Fibroblast of the aortic adventitia (primary cell): ENCODE data around the gene RPS17. TPM values are rescaled to one million over a fixed set of nuclear protein-coding genes. Genes with fewer than 3 reads are reported as not detected.

Experiments used
- DNase-seq: peaks from one replicate; pipeline ENCODE4 v3.0.0-alpha.2; 2010; ENCODE audit warnings: low read depth
- H3K4me3 ChIP-seq: 2 replicates; pipeline ENCODE4 v1.5.1; 2011; ENCODE audit warnings: low read depth, mild to moderate bottlenecking, control low read depth, low read length, moderate library complexity
- total RNA-seq: library from RNA; depleted of rRNA; stranded (reverse); fragments of >200 nt; gene quantifications from 2 replicates; pipeline ENCODE4 v1.2.3, GENCODE V29; 2012; ENCODE audit warnings: low replicate concordance
- TF ChIP-seq, protein P1 (sequence below): IDR thresholded peaks from 2 replicates; pipeline ENCODE4 v1.5.1; 2011; ENCODE audit warnings: mild to moderate bottlenecking, low read length, control low read depth, inconsistent platforms; ENCODE audit not compliant: insufficient read depth

The RPS17 gene
- 1,865 and 2,773 TPM in 2 replicates for total RNA-seq

DNA sequence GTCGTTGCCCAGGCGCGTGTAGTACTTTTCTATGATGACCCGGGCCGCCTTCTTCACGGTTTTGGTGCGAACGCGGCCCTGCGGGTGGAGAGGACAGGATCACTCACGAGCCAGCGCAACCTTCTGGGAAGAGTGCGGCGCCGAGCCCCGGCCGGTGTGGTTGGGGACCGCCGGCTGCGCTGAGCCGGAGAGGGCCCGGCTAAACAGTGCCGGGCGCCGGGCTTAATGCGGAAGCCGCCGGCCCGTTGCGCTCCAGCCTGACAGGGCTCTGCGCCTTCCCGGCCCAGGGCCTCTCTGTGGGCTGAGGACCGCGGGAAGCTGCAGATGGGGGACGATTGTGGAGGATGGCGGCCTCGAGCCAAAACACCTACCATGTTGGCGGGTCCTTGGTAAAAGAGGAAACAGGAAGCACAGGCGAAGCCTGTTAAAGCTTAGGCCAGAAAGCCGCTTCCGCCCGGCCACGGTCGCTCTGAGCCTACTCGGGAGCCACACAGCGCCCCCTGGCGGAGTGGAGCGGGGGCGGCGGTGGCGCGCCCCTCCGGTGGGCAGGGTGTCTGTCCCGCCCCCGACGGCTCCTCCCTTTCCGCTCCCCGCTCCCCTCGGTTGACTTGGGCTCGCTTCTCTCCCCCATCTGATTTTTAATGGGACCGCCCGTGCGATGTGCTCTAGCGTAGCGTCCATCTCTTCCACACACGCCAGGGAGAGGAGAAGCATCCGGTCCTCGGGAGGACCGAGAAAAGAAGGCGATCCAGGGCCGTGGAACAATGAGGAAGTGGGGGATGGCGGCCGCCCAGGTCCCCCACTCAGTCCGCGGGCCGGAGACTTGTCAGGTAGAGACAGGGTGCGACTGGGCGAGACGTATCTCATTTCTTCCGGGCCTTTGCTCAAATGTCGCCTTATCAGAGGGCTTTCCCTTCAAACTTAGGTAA, at the start of gene RPS17:
Gene RPS17, minus strand, starts transcription at position 403 of the 929 bp plus-strand sequence. Its CDS starts 29 bp downstream, at position 374.
- TF ChIP-seq, protein P1, sequence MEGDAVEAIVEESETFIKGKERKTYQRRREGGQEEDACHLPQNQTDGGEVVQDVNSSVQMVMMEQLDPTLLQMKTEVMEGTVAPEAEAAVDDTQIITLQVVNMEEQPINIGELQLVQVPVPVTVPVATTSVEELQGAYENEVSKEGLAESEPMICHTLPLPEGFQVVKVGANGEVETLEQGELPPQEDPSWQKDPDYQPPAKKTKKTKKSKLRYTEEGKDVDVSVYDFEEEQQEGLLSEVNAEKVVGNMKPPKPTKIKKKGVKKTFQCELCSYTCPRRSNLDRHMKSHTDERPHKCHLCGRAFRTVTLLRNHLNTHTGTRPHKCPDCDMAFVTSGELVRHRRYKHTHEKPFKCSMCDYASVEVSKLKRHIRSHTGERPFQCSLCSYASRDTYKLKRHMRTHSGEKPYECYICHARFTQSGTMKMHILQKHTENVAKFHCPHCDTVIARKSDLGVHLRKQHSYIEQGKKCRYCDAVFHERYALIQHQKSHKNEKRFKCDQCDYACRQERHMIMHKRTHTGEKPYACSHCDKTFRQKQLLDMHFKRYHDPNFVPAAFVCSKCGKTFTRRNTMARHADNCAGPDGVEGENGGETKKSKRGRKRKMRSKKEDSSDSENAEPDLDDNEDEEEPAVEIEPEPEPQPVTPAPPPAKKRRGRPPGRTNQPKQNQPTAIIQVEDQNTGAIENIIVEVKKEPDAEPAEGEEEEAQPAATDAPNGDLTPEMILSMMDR, result peak; percentile 89
- peak within 1 kb of the TSS; percentile 99 for H3K4me3 ChIP-seq
- peak; percentile 95 for DNase-seq

DNA sequence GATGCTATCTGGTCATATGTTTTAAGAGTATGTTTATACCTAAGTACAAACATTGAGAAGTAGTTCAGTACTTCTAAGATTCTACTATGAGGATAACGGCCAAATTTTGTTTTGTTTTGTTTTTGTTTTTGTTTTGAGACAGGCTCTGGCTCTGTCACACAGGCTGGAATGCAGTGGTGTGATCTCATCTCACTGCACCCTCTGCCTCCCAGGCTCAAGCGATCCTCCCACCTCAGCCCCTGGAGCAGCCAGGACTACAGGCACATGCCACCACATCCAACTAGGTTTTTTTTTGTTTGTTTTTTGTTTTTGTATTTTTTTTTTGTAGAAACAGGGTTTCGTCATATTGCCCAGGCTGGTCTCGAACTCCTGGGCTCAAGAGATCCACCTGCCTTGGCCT, 47.5 kb upstream of the RPS17 start:
- no peak for DNase-seq
- no peak overlapping the region for H3K4me3 ChIP-seq
- TF ChIP-seq, protein P1, result no peak

DNA sequence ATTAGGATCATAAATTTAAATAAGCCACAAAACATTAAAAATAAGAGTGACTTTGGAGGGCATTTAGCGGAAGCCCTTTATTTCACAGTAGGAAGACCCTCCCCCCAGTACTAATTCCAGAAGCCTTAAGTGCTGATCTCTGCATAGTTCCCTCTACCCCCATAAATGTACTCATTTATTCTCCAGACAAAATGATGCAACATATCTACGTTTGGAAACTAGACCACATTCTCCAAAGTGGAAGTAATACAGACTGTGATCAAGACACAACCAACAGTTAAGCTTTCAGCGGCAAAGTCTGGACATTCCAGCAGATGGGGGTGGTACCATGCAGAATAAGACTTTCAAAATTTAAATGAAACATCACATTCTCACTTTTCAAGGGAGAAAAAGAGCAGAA, 44.8 kb upstream of the RPS17 start:
- peak; percentile 77 for DNase-seq
- TF ChIP-seq, protein P1, result peak; percentile 44
- H3K4me3 ChIP-seq, result no peak overlapping the region

DNA sequence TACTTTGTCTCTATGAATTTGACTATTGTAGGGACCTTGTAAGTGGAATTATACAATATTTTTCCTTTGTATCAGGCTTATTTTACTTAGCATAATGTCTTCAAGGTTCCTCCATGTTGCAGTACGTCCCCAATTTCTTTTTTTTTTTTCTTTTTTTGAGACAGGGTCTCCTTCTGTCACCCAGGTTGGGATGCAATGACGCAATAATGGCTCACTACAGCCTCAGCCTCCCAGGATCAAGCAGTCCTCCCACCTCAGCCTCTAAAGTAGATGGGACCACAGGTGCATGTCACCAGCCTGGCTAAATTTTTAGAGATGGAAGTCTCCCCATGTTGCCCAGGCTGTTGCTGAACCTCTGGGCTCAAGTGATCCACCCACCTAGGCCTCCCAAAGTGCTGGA, 40.5 kb upstream of the RPS17 start:
- TF ChIP-seq, protein P1, result no peak
- DNase-seq, result no peak
- no peak overlapping the region for H3K4me3 ChIP-seq

DNA sequence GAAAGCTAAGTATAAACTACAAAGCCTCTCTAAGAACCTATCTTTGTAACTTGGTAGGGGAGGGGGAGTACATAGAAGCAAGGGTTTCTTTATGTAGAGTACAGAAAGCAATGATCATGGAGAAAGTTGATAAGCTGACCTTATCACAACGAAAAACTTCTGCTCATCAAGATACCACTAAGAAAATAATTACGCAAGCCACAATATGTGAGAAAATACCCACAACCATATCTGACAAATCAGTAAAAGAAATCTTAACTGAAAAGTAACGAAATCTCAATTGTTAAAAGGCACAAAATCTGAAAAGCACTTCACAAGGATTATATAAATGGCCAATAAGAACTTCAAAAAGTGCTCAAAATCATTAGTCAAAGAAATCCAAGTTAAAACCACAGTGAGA, 35.1 kb upstream of the RPS17 start:
- no peak for DNase-seq
- TF ChIP-seq, protein P1, result no peak
- no peak overlapping the region for H3K4me3 ChIP-seq

DNA sequence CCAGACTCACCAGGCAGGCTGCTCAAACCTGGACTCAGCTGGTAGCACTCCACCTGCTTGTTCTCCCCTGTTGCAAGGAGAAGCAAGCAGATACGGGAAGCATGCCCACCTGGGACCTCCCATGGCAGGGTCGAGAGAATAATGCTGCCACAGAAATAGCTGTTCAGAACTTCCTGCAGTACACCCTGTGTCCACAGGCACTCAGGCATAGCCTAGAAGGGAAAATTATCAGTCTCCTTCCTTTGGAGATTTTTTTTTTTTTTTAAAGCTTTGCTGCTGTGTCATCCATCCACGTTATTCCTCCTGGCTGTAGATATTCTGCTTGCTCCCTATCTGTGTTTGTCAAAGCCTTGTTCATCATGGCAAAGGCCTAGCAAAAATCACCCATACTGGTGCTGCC, 32.7 kb upstream of the RPS17 start:
- TF ChIP-seq, protein P1, result no peak
- no peak overlapping the region for H3K4me3 ChIP-seq
- DNase-seq, result peak; percentile 4
